ENCODE results near the gene TNFRSF25. TPM values are rescaled to one million over a fixed set of nuclear protein-coding genes. Genes with fewer than 3 reads are reported as not detected.

The TNFRSF25 gene
- total and polyA plus RNA-seq, 2 experiments from 2014 or later = 7.1 to 14.0 TPM

GRCh38 chr1:6462412-6463119 is 3.4 kb downstream of the TNFRSF25 start:
- Histone ChIP-seq H3K4me3 (no peak overlapping the region), H3K27me3 (no peaks in the 10 kb centered on the region), H3K36me3 (replicated peaks; ENCODE audit: insufficient read depth, low read depth) (no peaks in the 10 kb centered on the region), H3K4me1 (ENCODE audit: insufficient read depth) (no peaks in the 10 kb centered on the region), H3K79me2 (no peaks in the 10 kb centered on the region), H3K9me2 (replicated peaks; ENCODE audit: insufficient read depth) (no peaks in the 10 kb centered on the region), H3K27ac (no peak overlapping the region), H2AFZ (no peak overlapping the region), H4K20me1 (ENCODE audit: insufficient read depth, poor library complexity, severe bottlenecking) (no peaks in the 10 kb centered on the region), H3K4me2 (no peak overlapping the region), H3K9me3 (ENCODE audit: low read depth) (no peaks in the 10 kb centered on the region)
- DNase-seq (ENCODE audit: low spot score) = no peak
- TF ChIP-seq EZH2 (IDR thresholded peaks at IDR 0.05; ENCODE audit: borderline replicate concordance) = no peak
- TF ChIP-seq EZH2phosphoT487 (IDR thresholded peaks at IDR 0.05; ENCODE audit: low read depth, severe bottlenecking, unreplicated experiment) = no peak
- TF ChIP-seq CTCF (IDR thresholded peaks at IDR 0.05; ENCODE audit: poor library complexity) = no peak
- WGBS (ENCODE audit: low lambda C conversion rate, missing lambda C conversion rate) = 97% methylated on average over 12 of the region's 13 CpGs

- Histone ChIP-seq H3K4me3 (no peak overlapping the region), H3K27me3 (no peaks in the 10 kb centered on the region), H3K9me2 (replicated peaks; ENCODE audit: insufficient read depth) (no peaks in the 10 kb centered on the region), H3K4me1 (ENCODE audit: insufficient read depth) (no peaks in the 10 kb centered on the region), H3K9me3 (ENCODE audit: low read depth) (no peaks in the 10 kb centered on the region), H4K20me1 (ENCODE audit: insufficient read depth, poor library complexity, severe bottlenecking) (no peaks in the 10 kb centered on the region), H2AFZ (no peak overlapping the region), H3K27ac (no peak overlapping the region), H3K4me2 (no peak overlapping the region), H3K79me2 (no peaks in the 10 kb centered on the region), H3K36me3 (replicated peaks; ENCODE audit: insufficient read depth, low read depth) (no peaks in the 10 kb centered on the region)
- TF ChIP-seq CTCF (IDR thresholded peaks at IDR 0.05; ENCODE audit: poor library complexity) (no peak), EZH2 (IDR thresholded peaks at IDR 0.05; ENCODE audit: borderline replicate concordance) (no peak), EZH2phosphoT487 (IDR thresholded peaks at IDR 0.05; ENCODE audit: low read depth, severe bottlenecking, unreplicated experiment) (no peak)
- no peak for DNase-seq (ENCODE audit: low spot score)
- 99% methylated on average over 48 of the region's 48 CpGs for WGBS (ENCODE audit: low lambda C conversion rate, missing lambda C conversion rate)
Measured at GRCh38 chr1:6461538-6462411, 4.2 kb downstream of the TNFRSF25 start.

GRCh38 chr1:6461051-6461530 is 4.9 kb downstream of the TNFRSF25 start:
- Histone ChIP-seq H3K27ac (no peak overlapping the region), H3K36me3 (replicated peaks; ENCODE audit: insufficient read depth, low read depth) (no peaks in the 10 kb centered on the region), H3K27me3 (no peaks in the 10 kb centered on the region), H3K4me1 (ENCODE audit: insufficient read depth) (no peaks in the 10 kb centered on the region), H3K79me2 (no peaks in the 10 kb centered on the region), H4K20me1 (ENCODE audit: insufficient read depth, poor library complexity, severe bottlenecking) (no peaks in the 10 kb centered on the region), H2AFZ (no peak overlapping the region), H3K4me3 (no peak overlapping the region), H3K9me3 (ENCODE audit: low read depth) (no peaks in the 10 kb centered on the region), H3K4me2 (no peak overlapping the region), H3K9me2 (replicated peaks; ENCODE audit: insufficient read depth) (no peaks in the 10 kb centered on the region)
- TF ChIP-seq EZH2 (IDR thresholded peaks at IDR 0.05; ENCODE audit: borderline replicate concordance) (no peak), CTCF (IDR thresholded peaks at IDR 0.05; ENCODE audit: poor library complexity) (no peak), EZH2phosphoT487 (IDR thresholded peaks at IDR 0.05; ENCODE audit: low read depth, severe bottlenecking, unreplicated experiment) (no peak)
- 96% methylated on average over 40 of the region's 40 CpGs for WGBS (ENCODE audit: low lambda C conversion rate, missing lambda C conversion rate)
- no peak for DNase-seq (ENCODE audit: low spot score)
